COLO668 (cell line): ENCODE measurements around the gene CDK5.

Experiments
- DNase-seq: peaks from one replicate; lab custom pipeline; 2025; ENCODE audit not compliant: unreplicated experiment; lab: John Stamatoyannopoulos, UW

Gene CDK5

GRCh38 chr7:151074817-151075661 lies 17.3 kb upstream of the CDK5 start:
- DNase-seq, result no peak

- DNase-seq, result no peak
Observed at GRCh38 chr7:151073990-151074389, 16.3 kb upstream of the CDK5 start.

- no peak for DNase-seq
Observed at GRCh38 chr7:151071032-151071866, 13.6 kb upstream of the CDK5 start.

- no peak for DNase-seq
Observed at GRCh38 chr7:151070574-151070960, 12.9 kb upstream of the CDK5 start.

- DNase-seq, result no peak
Observed at GRCh38 chr7:151069841-151070573, 12.3 kb upstream of the CDK5 start.

- no peak for DNase-seq
Observed at GRCh38 chr7:151068069-151068773, 10.5 kb upstream of the CDK5 start.

- DNase-seq, result no peak
Observed at GRCh38 chr7:151066273-151066974, 8.7 kb upstream of the CDK5 start.

- DNase-seq, result no peak
Observed at GRCh38 chr7:151065516-151065915, 7.8 kb upstream of the CDK5 start.

GRCh38 chr7:151064993-151065392 lies 7.3 kb upstream of the CDK5 start:
- DNase-seq, result no peak

GRCh38 chr7:151064454-151064853 lies 6.8 kb upstream of the CDK5 start:
- DNase-seq, result no peak

GRCh38 chr7:151063212-151063561 lies 5.5 kb upstream of the CDK5 start:
- DNase-seq, result peak; percentile 22

GRCh38 chr7:151062399-151063211 lies 4.9 kb upstream of the CDK5 start:
- DNase-seq, result peak; percentile 96

GRCh38 chr7:151062111-151062398 lies 4.4 kb upstream of the CDK5 start:
- DNase-seq, result no peak

- peak; percentile 24 for DNase-seq
Observed at GRCh38 chr7:151061213-151062110, 3.8 kb upstream of the CDK5 start.

GRCh38 chr7:151060416-151061212 lies 2.9 kb upstream of the CDK5 start:
- peak; percentile 49 for DNase-seq

GRCh38 chr7:151060113-151060415 lies 2.4 kb upstream of the CDK5 start:
- no peak for DNase-seq

- DNase-seq, result peak; percentile 89
Observed at GRCh38 chr7:151059367-151060112, 1.8 kb upstream of the CDK5 start, which contains the start of gene SLC4A2. Gene SLC4A2, plus strand, starts transcription at chr7:151059589. Its CDS starts 2,399 bp downstream, at chr7:151061988.
